Uterus (tissue), 4 donors: Measurements from ENCODE around the gene ASCC1. TPM values are rescaled to one million over a fixed set of nuclear protein-coding genes. Genes with fewer than 3 reads are reported as not detected.

ENCODE experiments used
- DNase-seq, 2 donors: peaks; one replicate each; pipeline ENCODE4 v3.0.0-alpha.2; 2019 to 2020
- H3K27ac ChIP-seq, 2 donors: fragments of 200-600 bp; sonication (generic); 1 replicate in 1 of 2; 2 replicates in 1 of 2; pipeline ENCODE4 v1.5.1; 2016 to 2018
- H3K27me3 ChIP-seq, 2 donors: fragments of 200-600 bp; sonication (generic); one replicate each; pipeline ENCODE4 v1.5.1; 2018 to 2019; ENCODE audit warnings: control low read depth in 1 of 2
- H3K36me3 ChIP-seq, 2 donors: fragments of 200-600 bp; sonication (generic); one replicate each; pipeline ENCODE4 v1.5.1; 2019; ENCODE audit warnings: control low read depth in 1 of 2
- H3K4me1 ChIP-seq, 2 donors: fragments of 200-600 bp; sonication (generic); one replicate each; pipeline ENCODE4 v1.5.1; 2018 to 2019; ENCODE audit warnings: control low read depth in 1 of 2
- H3K4me3 ChIP-seq, 2 donors: fragments of 200-600 bp; sonication (generic); 1 replicate in 1 of 2; 2 replicates in 1 of 2; pipeline ENCODE4 v1.5.1; 2018 to 2019; ENCODE audit warnings: mild to moderate bottlenecking in 1 of 2
- H3K9me3 ChIP-seq, 2 donors: fragments of 200-600 bp; sonication (generic); one replicate each; pipeline ENCODE4 v1.5.1; 2019; ENCODE audit warnings: control low read depth in 1 of 2
- POLR2A ChIP-seq, 2 donors: fragments of 450-650 bp; IDR thresholded peaks; one replicate each; pipeline ENCODE4 v1.6.1; 2016; ENCODE audit warnings: antibody characterized with exemption in 2 of 2, mild to moderate bottlenecking in 1 of 2, moderate library complexity in 1 of 2
- intact Hi-C: fragments of 100-400 bp; cut with DNase I; formaldehyde crosslinking; loops from one replicate; pipeline ENCODE4 v1.15.1; 2023; ENCODE audit warnings: low total_unique reads
- total RNA-seq, 4 donors: library from RNA; depleted of rRNA in 3 of 4; stranded (reverse); fragments of >200 nt in 3 of 4; gene quantifications; one replicate each; pipeline versions ENCODE4 v1.1.0 to v1.2.4, GENCODE V29; 2014 to 2023
- TF ChIP-seq, protein P1 (sequence below), 4 experiments: fragments of 200-600 bp in 2 of 4; fragments of 450-650 bp in 2 of 4; sonication (generic) in 2 of 4; IDR thresholded peaks; one replicate each; pipeline ENCODE4 v1.5.1; 2016 to 2019; ENCODE audit warnings: antibody characterized with exemption in 4 of 4, mild to moderate bottlenecking in 2 of 4, moderate library complexity in 1 of 4
- donor health status: DM: yes; HTN: yes; CAD: no.

Gene ASCC1
- total RNA-seq, 4 donors from 2014 or later, result 17.9 to 156 (median 38.4) TPM

DNA sequence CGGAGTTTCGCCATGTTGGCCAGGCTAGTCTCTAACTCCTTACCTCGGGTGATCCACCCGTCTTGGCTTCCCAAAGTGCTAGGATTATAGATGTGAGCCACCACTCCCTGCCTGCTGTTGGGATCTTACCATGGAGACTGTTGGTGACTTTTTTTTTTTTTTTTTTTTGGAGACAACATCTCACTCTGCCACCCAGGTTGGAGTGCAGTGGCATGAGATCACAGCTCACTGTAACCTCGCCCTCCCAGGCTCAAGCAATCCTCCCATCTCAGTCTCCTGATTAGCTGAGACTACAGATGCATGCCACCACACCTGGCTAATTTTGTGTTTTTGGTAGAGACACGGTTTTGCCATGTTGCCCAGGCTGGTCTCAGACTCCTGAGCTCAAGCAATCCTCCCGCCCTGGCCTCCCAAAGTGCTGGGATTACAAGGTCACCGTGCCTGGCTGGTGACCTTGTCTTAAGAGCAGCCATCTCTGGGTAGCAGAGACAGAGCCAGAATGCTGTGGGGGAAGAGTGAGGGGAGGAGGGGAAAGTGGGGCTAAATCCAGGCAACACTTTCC lies 25.7 kb upstream of the ASCC1 start:
- Histone ChIP-seq H3K27ac (peak overlapping the region; percentile 80 to 99), H3K27me3 (no peaks in the 10 kb centered on the region), H3K4me1 (peaks cover 2 to 11% of the 10 kb centered on the region in 2 donors)

DNA sequence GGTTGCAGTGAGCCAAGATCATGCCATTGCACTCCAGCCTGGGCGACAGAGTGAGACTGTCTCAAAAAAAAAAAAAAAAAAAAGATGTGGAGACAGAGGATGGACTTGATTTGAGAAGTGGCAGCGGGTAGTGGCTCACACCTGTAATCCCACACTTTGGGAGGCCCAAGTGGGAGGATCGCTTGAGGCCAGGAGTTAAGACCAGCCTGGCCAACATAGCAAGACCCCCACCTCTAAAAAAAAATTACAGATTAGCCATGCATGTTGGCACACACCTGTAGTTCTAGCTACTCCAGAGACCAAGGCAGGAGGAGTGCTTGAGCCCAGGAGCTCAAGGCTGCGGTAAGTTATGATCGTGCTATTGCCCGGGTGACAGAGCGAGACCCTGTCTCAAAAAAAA lies 24.3 kb upstream of the ASCC1 start:
- H3K4me3 ChIP-seq, result no peak overlapping the region
- no peaks in the 10 kb centered on the region for H3K27me3 ChIP-seq
- peaks cover 0 to 11% of the 10 kb centered on the region in 2 donors for H3K4me1 ChIP-seq
- H3K36me3 ChIP-seq, result no peaks in the 10 kb centered on the region
- no peaks in the 10 kb centered on the region for H3K9me3 ChIP-seq
- no peak for DNase-seq
- no peak overlapping the region for H3K27ac ChIP-seq
- intact Hi-C loops, result no loop called here
- no peak for TF ChIP-seq POLR2A (IDR thresholded peaks at IDR 0.05)

More for the DNA sequence above, 25.7 kb upstream of the ASCC1 start:
- H3K9me3 ChIP-seq, result no peaks in the 10 kb centered on the region
- no peak overlapping the region for H3K4me3 ChIP-seq
- DNase-seq, result no peak
- TF ChIP-seq, protein P1, sequence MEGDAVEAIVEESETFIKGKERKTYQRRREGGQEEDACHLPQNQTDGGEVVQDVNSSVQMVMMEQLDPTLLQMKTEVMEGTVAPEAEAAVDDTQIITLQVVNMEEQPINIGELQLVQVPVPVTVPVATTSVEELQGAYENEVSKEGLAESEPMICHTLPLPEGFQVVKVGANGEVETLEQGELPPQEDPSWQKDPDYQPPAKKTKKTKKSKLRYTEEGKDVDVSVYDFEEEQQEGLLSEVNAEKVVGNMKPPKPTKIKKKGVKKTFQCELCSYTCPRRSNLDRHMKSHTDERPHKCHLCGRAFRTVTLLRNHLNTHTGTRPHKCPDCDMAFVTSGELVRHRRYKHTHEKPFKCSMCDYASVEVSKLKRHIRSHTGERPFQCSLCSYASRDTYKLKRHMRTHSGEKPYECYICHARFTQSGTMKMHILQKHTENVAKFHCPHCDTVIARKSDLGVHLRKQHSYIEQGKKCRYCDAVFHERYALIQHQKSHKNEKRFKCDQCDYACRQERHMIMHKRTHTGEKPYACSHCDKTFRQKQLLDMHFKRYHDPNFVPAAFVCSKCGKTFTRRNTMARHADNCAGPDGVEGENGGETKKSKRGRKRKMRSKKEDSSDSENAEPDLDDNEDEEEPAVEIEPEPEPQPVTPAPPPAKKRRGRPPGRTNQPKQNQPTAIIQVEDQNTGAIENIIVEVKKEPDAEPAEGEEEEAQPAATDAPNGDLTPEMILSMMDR (IDR thresholded peaks at IDR 0.05), result no peak
- TF ChIP-seq POLR2A (IDR thresholded peaks at IDR 0.05), result no peak
- H3K36me3 ChIP-seq, result no peaks in the 10 kb centered on the region
- intact Hi-C loops, result no loop called here

DNA sequence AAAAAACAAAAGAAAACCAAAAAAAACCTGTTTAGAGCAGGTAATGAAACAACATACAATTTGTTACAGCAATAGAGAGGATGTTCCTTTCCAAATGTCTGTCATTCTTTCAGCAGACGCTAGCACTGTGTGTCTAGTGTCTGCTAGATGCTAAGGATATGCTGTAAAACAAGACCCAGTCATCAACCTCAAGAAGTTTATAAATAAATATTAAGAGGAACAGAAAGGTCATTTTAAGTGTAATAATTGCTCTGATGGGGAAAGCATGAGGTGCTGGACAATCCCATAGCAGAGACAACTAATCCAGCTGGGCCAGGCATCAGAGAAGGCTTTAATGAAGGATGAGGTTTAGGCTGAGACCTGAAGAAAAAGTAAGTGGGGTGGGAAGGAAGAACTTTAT lies 23.3 kb upstream of the ASCC1 start:
- Histone ChIP-seq H3K4me3 (no peak overlapping the region), H3K27ac (no peak overlapping the region), H3K9me3 (no peaks in the 10 kb centered on the region), H3K27me3 (no peaks in the 10 kb centered on the region), H3K4me1 (peaks cover 0 to 3% of the 10 kb centered on the region in 2 donors), H3K36me3 (no peaks in the 10 kb centered on the region)
- no peak for DNase-seq
- intact Hi-C loops, result no loop called here
- no peak for TF ChIP-seq POLR2A (IDR thresholded peaks at IDR 0.05)
- TF ChIP-seq, protein P1 (IDR thresholded peaks at IDR 0.05), result no peak

DNA sequence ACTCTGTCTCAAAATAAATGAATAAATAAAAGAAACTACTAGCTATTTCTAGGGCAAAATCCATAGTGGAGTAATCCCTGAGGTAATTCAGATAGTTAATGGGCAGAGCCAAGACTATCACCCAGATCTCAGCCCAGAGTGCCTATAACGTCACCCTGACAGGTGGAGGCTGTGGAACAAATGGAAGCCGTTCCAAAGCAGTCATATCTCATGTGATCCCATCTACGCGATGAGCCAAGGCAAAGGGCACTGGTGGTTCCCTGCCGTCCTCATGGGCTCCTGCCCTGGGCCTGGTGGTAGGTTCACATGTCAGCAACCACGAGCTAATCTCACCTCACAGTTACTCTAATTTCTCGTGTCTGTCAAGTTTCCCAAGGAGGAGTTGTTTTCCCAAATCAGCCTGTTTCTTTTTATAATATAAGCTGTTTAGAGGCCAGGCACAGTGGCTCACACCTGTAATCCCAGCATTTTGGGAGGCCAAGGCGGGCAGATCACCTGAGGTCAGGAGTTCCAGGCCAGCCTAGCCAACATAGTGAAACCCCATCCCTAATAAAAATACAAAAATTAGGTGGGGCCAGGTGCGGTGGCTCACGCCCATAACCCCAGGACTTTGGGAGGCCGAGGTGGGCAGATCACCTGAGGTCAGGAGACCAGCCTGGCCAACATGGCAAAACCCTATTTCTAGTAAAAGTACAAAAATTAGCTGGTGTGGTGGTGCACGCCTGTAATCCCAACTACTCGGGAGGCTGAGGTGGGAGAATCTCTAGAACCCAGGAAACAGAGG lies 22.5 kb upstream of the ASCC1 start:
- H3K36me3 ChIP-seq, result no peaks in the 10 kb centered on the region
- H3K27ac ChIP-seq, result no peak overlapping the region
- DNase-seq, result no peak
- H3K4me3 ChIP-seq, result no peak overlapping the region
- no peaks in the 10 kb centered on the region for H3K9me3 ChIP-seq
- intact Hi-C loops, result no loop called here
- H3K4me1 ChIP-seq, result no peaks in the 10 kb centered on the region
- no peaks in the 10 kb centered on the region for H3K27me3 ChIP-seq
- no peak for TF ChIP-seq POLR2A (IDR thresholded peaks at IDR 0.05)
- TF ChIP-seq, protein P1 (IDR thresholded peaks at IDR 0.05), result no peak

DNA sequence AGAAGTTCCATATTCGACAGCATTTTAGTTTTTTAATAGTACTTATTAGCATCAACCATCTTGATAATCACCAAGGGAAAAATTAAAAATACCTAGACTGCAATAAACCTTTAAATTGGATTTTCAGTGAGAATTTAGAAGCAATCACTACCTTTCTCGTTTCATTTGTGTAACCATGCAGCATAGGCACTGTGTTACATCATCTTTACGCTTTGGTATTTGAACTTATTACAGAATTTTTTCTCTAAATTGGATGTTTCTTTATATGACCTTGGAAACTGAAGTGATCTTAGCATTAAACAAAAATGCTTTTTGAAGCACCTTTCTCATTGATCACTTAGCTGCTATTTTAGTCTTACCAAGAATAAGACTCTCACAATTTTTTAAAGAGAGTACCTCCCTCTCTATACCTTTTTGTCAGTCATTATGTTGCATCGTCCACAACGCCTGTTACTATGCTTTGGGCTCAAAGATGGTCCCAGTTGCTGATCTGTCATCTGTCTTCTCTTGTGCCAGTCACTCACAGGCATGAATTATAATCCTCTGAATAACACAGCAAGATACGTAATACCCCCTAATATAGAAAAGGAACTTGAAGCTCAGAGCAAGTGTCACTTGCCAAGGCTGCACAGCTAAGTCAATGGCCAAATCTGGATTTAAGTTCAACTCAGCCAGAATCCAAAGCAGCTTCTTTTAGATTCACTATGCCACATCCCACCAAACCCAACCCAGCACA lies 19.6 kb upstream of the ASCC1 start:
- intact Hi-C loops, result no loop called here
- no peaks in the 10 kb centered on the region for H3K9me3 ChIP-seq
- H3K27ac ChIP-seq, result no peak overlapping the region
- H3K4me3 ChIP-seq, result no peak overlapping the region
- no peak for DNase-seq
- TF ChIP-seq POLR2A (IDR thresholded peaks at IDR 0.05), result no peak
- TF ChIP-seq, protein P1 (IDR thresholded peaks at IDR 0.05), result no peak
- no peaks in the 10 kb centered on the region for H3K27me3 ChIP-seq
- H3K4me1 ChIP-seq, result no peaks in the 10 kb centered on the region
- no peaks in the 10 kb centered on the region for H3K36me3 ChIP-seq
